ENCODE results near the gene PAF1. TPM values are rescaled to one million over a fixed set of nuclear protein-coding genes. Genes with fewer than 3 reads are reported as not detected.

The PAF1 gene
- total RNA-seq, 1 donor from 2014 or later, result 15.6 TPM

GRCh38 chr19:39424934-39425333, 34.0 kb upstream of the PAF1 start:
- Histone ChIP-seq H3K36me3 (no peaks in the 10 kb centered on the region), H4K20me1 (ENCODE audit: low read depth) (peaks cover 10% of the 10 kb centered on the region), H3K4me1 (peaks cover 10% of the 10 kb centered on the region), H3K4me3 (no peak overlapping the region), H3K9ac (no peak overlapping the region), H3K27ac (no peak overlapping the region), H3F3A (ENCODE audit: low read depth) (peaks cover 30% of the 10 kb centered on the region), H3K79me2 (ENCODE audit: low read depth) (no peaks in the 10 kb centered on the region), H2AFZ (replicated peaks) (no peak overlapping the region), H3K9me3 (ENCODE audit: low read depth) (no peaks in the 10 kb centered on the region), H3K27me3 (no peaks in the 10 kb centered on the region), H3K4me2 (no peak overlapping the region)
- peaks cover 4% of the 10 kb centered on the region for H3K27me3 Mint-ChIP-seq (ENCODE audit: insufficient read depth, low read depth)
- H3K36me3 Mint-ChIP-seq, result peaks cover 24% of the 10 kb centered on the region
- peaks cover 24% of the 10 kb centered on the region for H3K4me1 Mint-ChIP-seq
- TF ChIP-seq EZH2phosphoT487 (IDR thresholded peaks at IDR 0.05) (no peak), EZH2 (IDR thresholded peaks at IDR 0.05) (no peak), CTCF (IDR thresholded peaks at IDR 0.05) (no peak)
- no peak overlapping the region for H3K4me3 Mint-ChIP-seq
- no peaks in the 10 kb centered on the region for H3K9me3 Mint-ChIP-seq
- H3K27ac Mint-ChIP-seq, result no peak overlapping the region
- no peak for DNase-seq (ENCODE audit: low spot score)

DNA sequence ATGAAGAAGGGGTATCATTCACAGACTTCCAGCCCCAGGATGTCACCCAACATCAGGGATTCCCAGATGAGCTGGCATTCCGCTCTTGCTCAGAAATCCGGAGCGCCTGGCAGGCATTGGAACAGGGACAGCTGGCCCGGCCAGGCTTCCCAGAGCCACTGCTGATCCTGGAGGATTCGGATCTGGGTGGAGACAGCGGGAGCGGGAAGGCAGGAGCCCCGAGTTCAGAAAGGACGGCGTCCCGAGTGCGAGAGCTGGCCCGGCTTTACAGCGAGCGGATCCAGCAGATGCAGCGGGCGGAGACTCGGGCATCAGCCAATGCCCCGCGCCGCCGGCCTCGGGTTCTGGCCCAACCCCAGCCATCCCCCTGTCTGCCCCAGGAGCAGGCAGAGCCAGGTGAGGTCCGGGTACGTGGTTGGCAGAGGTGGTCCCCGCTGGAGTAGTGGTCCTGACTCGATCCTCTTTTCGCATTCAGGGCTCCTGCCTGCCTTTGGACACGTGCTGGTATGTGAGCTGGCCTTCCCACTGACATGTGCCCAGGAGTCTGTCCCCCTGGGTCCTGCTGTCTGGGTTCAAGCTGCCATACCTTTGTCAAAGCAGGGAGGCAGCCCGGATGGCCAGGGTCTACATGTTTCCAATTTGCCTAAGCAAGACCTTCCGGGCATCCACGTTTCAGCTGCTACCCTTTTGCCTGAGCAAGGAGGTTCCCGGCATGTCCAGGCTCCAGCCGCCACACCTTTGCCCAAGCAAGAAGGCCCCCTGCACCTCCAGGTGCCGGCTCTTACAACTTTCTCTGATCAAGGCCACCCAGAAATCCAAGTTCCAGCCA, 32.6 kb upstream of the PAF1 start:
- Histone ChIP-seq H3K27me3 (no peaks in the 10 kb centered on the region), H4K20me1 (ENCODE audit: low read depth) (peaks cover 10% of the 10 kb centered on the region), H3K79me2 (ENCODE audit: low read depth) (no peaks in the 10 kb centered on the region), H3K36me3 (no peaks in the 10 kb centered on the region), H3K9ac (no peak overlapping the region), H3F3A (ENCODE audit: low read depth) (peaks cover 16% of the 10 kb centered on the region), H3K27ac (no peak overlapping the region), H3K4me3 (no peak overlapping the region), H3K4me1 (peaks cover 3% of the 10 kb centered on the region), H3K4me2 (no peak overlapping the region), H3K9me3 (ENCODE audit: low read depth) (no peaks in the 10 kb centered on the region), H2AFZ (replicated peaks) (no peak overlapping the region)
- Mint-ChIP-seq H3K27me3 (ENCODE audit: insufficient read depth, low read depth) (peaks cover 4% of the 10 kb centered on the region), H3K27ac (no peak overlapping the region), H3K9me3 (no peaks in the 10 kb centered on the region), H3K36me3 (peaks cover 28% of the 10 kb centered on the region), H3K4me3 (peak overlapping the region; percentile 60), H3K4me1 (peaks cover 16% of the 10 kb centered on the region)
- TF ChIP-seq EZH2phosphoT487 (IDR thresholded peaks at IDR 0.05) (no peak), CTCF (IDR thresholded peaks at IDR 0.05) (no peak)
- no peak for DNase-seq (ENCODE audit: low spot score)

DNA sequence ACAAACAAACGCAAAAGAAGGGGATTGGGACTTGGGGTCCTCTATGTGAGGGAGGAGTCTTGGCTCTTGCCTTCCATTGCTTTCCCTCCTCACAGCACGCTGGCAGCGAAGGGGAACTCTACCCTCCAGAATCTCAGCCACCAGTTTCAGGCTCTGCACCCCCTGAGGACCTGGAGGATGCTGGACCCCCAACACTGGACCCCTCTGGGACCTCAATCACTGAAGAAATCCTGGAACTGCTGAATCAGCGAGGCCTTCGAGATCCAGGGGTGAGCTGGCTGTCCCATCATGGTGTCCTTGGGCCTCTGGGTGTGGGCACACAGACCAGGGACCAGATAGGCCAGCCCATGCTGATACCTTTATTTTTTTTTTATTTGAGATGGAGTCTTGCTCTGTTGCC, 31.1 kb upstream of the PAF1 start:
- H3K36me3 Mint-ChIP-seq, result peaks cover 30% of the 10 kb centered on the region

More for the DNA sequence above, 31.1 kb upstream of the PAF1 start:
- Histone ChIP-seq H3K36me3 (no peaks in the 10 kb centered on the region), H2AFZ (replicated peaks) (no peak overlapping the region), H3K9ac (no peak overlapping the region), H3K4me2 (no peak overlapping the region), H3K4me3 (no peak overlapping the region), H3F3A (ENCODE audit: low read depth) (peaks cover 4% of the 10 kb centered on the region), H3K4me1 (no peaks in the 10 kb centered on the region), H3K27me3 (no peaks in the 10 kb centered on the region), H4K20me1 (ENCODE audit: low read depth) (peaks cover 7% of the 10 kb centered on the region), H3K79me2 (ENCODE audit: low read depth) (peaks cover under 1% of the 10 kb centered on the region), H3K9me3 (ENCODE audit: low read depth) (no peaks in the 10 kb centered on the region), H3K27ac (no peak overlapping the region)
- Mint-ChIP-seq H3K27ac (no peak overlapping the region), H3K4me3 (no peak overlapping the region), H3K9me3 (no peaks in the 10 kb centered on the region), H3K27me3 (ENCODE audit: insufficient read depth, low read depth) (peaks cover 4% of the 10 kb centered on the region), H3K4me1 (peaks cover 15% of the 10 kb centered on the region)
- TF ChIP-seq CTCF (IDR thresholded peaks at IDR 0.05) (no peak), EZH2phosphoT487 (IDR thresholded peaks at IDR 0.05) (no peak), EZH2 (IDR thresholded peaks at IDR 0.05) (no peak)
- no peak for DNase-seq (ENCODE audit: low spot score)

All from neural progenitor cell (in vitro differentiated cells).